Measurements from ENCODE around the gene SENP3. TPM values are rescaled to one million over a fixed set of nuclear protein-coding genes. Genes with fewer than 3 reads are reported as not detected.

The SENP3 gene
- polyA plus RNA-seq, 2 of the 4 experiments (the other 2 are of a cell fraction) = 114 to 150 TPM

- POLR2A ChIA-PET = interaction anchor here (1.4 kb wide), 1 partner anchor 111 kb away, joined by 4 read pairs; no protein-coding TSS in a partner anchor
- FAIRE-seq = no peak
Observed at GRCh38 chr17:7576432-7576937, 14.8 kb downstream of the SENP3 start.

GRCh38 chr17:7577327-7578199 is 15.8 kb downstream of the SENP3 start:
- FAIRE-seq (no peak), ATAC-seq (no peak)
- peaks cover 72% of the 10 kb centered on the region for H3K4me1 ChIP-seq

More at GRCh38 chr17:7576432-7576937, 14.8 kb downstream of the SENP3 start:
- no peak overlapping the region for H3K27ac ChIP-seq
- CTCF ChIA-PET = interaction anchor here (0.6 to 6.3 kb wide), 11 partner anchors 9 to 518 kb away, joined by 3 to 38 read pairs (median 5); partner anchors contain the start of genes SENP3, SOX15 and TP53
- DNase-seq (ENCODE audit: low read depth in 1 of 2, low spot score in 1 of 2) (no peak), ATAC-seq (no peak)
- peak; percentile 12 for TF ChIP-seq HOXA7 (CRISPR knock-in tag; IDR thresholded peaks at IDR 0.05)
- no peak for TF ChIP-seq CBX2 (IDR thresholded peaks at IDR 0.05; ENCODE audit: borderline replicate concordance, low read depth)
- TF ChIP-seq REST (IDR thresholded peaks at IDR 0.05) = peak; percentile 25; the same call in 1 of the 2 replicates
- TF ChIP-seq TFCP2L1 (CRISPR knock-in tag; IDR thresholded peaks at IDR 0.05) = peak; percentile 93
- TF ChIP-seq HES2 (IDR thresholded peaks at IDR 0.05) = no peak
- TF ChIP-seq FOSB (CRISPR knock-in tag; IDR thresholded peaks at IDR 0.05) = 0 out of 2 replicates have a peak, but pooled peaks have one; percentile 40
- TF ChIP-seq TP53 (CRISPR knock-in tag; IDR thresholded peaks at IDR 0.05) = peak; percentile 51
- TF ChIP-seq JUN (IDR thresholded peaks at IDR 0.05) = peak in 1 of 2 experiments; percentile 41; a peak in 2 of 5 replicates
- no peak for TF ChIP-seq HOXB5 (CRISPR knock-in tag; IDR thresholded peaks at IDR 0.05)
- TF ChIP-seq POLR2AphosphoS2 (conservative IDR thresholded peaks at IDR 0.05; ENCODE audit: low read length) = peak; percentile 77
- no peak overlapping the region for H3K4me3 ChIP-seq
- peaks cover 70% of the 10 kb centered on the region for H3K4me1 ChIP-seq
- H3K9me3 ChIP-seq = no peaks in the 10 kb centered on the region
- H3K4me2 ChIP-seq = peak overlapping the region; percentile 90
- 88% methylated on average over 14 of the region's 14 CpGs for WGBS (ENCODE audit: missing lambda C conversion rate)

More at GRCh38 chr17:7577327-7578199, 15.8 kb downstream of the SENP3 start:
- Histone ChIP-seq H3K4me2 (peak overlapping the region; percentile 11; the same call in 1 of the 3 replicates), H3K4me3 (no peak overlapping the region), H3K27ac (no peak overlapping the region), H3K9me3 (no peaks in the 10 kb centered on the region)
- WGBS (ENCODE audit: missing lambda C conversion rate) = 89% methylated on average over 17 of the region's 17 CpGs
- TF ChIP-seq RARB (CRISPR knock-in tag; IDR thresholded peaks at IDR 0.05) (no peak), USF2 (IDR thresholded peaks at IDR 0.05) (0 out of 2 replicates have a peak, but pooled peaks have one; percentile 2), JUN (IDR thresholded peaks at IDR 0.05) (peak; percentile 30 to 53; a peak in 1 of 5 replicates), FOSB (CRISPR knock-in tag; IDR thresholded peaks at IDR 0.05) (0 out of 2 replicates have a peak, but pooled peaks have one; percentile 31)
- ChIA-PET POLR2A (interaction anchor here (1.4 kb wide), 1 partner anchor 110 kb away, joined by 4 read pairs; no protein-coding TSS in a partner anchor), CTCF (interaction anchor here (0.7 to 6.3 kb wide), 5 partner anchors 9 to 141 kb away, joined by 3 to 38 read pairs (median 6); partner anchors contain the start of genes SENP3, SOX15 and TP53)
- DNase-seq (ENCODE audit: low read depth in 1 of 2, low spot score in 1 of 2) = no peak

Data from A549 (cell line).